ENCODE results near the gene EXOC4. TPM values are rescaled to one million over a fixed set of nuclear protein-coding genes. Genes with fewer than 3 reads are reported as not detected.

Gene EXOC4
- total RNA-seq, 2 donors from 2014 or later, result 53.5 to 62.3 TPM

DNA sequence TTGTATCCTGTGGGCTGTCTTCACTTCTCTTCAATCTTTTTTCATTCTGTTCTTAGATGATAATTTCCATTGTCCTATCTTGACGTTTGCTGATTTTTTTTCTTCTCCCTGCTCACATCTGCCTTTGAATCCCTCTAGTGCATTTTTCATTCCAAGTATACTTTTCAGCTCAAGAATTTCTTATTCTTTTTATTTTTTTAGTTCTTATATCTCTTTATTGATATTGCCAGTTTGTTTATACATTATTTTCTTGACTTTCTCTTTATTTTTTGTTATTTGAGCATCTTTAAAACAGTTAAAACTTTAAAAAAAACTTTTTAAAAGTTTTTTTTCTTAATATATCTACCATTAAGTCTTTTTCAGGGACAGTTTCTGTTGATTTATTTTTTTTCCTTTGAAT is 100.9 kb downstream of the EXOC4 start:
- Mint-ChIP-seq H3K4me1 (peaks cover 6% of the 10 kb centered on the region), H3K27ac (no peak overlapping the region), H3K27me3 (no peaks in the 10 kb centered on the region), H3K9me3 (peaks cover 14% of the 10 kb centered on the region), H3K4me3 (no peak overlapping the region), H3K36me3 (ENCODE audit: low read depth) (peaks cover 30% of the 10 kb centered on the region)
- no peak for ATAC-seq (replicated peaks)

DNA sequence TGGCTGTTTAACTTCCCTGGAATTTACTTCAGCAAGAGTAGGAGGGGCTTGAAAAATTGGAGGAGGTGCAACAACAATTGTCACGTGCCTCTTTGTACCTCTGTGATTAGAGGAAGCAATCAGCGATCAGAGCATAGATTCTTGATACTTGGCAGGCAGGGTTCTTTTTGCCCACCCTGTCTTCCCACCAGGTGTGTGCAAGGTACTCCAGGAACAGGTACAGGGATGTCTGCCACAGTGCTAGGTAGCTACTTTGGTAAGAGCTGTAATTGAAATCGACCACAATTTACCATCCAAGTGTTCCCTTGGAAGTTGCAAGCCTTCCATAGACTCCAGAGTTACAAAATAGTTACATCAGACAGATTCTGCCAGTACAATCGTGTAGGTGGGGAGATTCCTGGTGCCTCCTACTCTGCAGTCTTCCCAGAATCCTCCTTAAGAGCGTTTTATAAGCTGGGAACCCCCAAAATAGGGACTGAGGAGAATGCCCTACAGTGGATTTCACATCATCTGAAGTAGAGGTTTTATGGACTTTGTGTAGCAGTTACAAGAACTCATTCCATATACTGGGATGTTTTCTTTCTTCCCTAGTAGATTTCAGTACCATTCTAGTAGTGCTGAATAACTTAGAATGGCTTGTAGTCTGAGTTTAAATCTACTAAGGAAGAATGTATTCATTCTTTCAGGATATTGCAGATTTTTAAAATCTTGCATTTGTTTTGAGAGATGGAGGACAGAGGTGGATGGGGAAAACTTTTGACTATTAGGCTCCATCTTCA is 101.9 kb downstream of the EXOC4 start:
- no peaks in the 10 kb centered on the region for H3K27me3 Mint-ChIP-seq
- H3K9me3 Mint-ChIP-seq, result peaks cover 14% of the 10 kb centered on the region
- peaks cover 1% of the 10 kb centered on the region for H3K4me1 Mint-ChIP-seq

DNA sequence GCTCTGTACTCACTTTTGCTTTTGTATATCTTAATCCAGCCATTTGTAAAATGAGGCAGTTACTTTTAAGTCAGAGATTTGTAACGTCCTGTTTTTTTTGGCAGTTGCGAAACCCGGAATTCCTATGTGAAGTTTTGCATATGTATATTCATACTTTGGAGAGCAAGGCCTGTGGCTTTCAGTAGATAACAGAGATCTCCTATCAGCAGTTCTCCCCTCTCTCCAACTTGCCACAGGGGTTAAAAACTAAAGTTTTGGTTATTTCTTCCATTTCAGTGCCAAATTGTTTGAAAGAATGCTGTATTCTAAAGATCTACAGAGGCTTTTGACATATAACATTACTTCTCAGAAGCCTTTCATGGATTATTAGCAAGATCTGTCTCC is 102.4 kb downstream of the EXOC4 start:
- Mint-ChIP-seq H3K27ac (no peak overlapping the region), H3K4me1 (no peaks in the 10 kb centered on the region), H3K9me3 (peaks cover 14% of the 10 kb centered on the region), H3K27me3 (no peaks in the 10 kb centered on the region), H3K36me3 (ENCODE audit: low read depth) (peaks cover 20% of the 10 kb centered on the region), H3K4me3 (no peak overlapping the region)
- ATAC-seq (replicated peaks), result no peak

More for the DNA sequence above, 101.9 kb downstream of the EXOC4 start:
- H3K27ac Mint-ChIP-seq, result no peak overlapping the region
- no peak overlapping the region for H3K4me3 Mint-ChIP-seq
- peaks cover 21% of the 10 kb centered on the region for H3K36me3 Mint-ChIP-seq (ENCODE audit: low read depth)
- ATAC-seq (replicated peaks), result no peak

DNA sequence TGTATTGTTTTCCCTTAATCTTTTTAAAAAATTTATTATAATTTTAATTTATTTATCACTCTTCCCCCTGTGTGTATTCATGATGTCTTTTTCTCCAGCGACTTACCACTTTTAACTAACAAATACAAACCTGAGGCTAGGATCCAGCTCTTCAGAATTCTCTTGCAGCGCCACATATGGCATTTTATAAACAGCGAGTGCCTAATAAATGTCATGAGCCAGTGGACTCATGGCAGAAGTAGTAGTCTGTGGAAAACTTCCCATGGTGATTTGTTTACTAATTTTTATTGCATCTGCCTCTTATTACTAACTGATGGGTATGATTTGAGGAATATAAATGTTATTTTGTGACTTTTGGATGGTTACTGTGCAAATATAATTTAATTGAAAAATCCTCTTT is 102.9 kb downstream of the EXOC4 start:
- no peak for ATAC-seq (replicated peaks)
- Mint-ChIP-seq H3K9me3 (peaks cover 14% of the 10 kb centered on the region), H3K36me3 (ENCODE audit: low read depth) (peaks cover 25% of the 10 kb centered on the region), H3K27ac (no peak overlapping the region), H3K4me3 (no peak overlapping the region), H3K27me3 (no peaks in the 10 kb centered on the region), H3K4me1 (no peaks in the 10 kb centered on the region)

DNA sequence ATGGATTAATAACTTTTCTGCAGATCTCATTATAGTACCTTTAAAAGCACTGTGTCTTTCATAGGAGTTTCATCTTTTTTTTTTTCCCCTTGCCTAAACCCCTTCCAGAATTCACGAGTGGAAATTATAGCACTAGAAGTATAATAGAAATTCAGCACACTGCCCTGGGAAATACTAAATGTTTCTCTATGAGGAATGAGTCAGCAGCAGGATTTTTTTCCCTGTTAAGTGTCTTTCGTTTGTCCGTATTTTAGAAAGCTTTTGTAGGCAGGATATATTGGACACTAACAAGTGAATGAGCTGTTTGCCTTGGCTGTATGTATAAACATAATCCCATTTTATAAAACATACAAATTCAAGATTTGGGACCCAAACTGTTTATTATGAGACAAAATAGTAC is 105.8 kb downstream of the EXOC4 start:
- peaks cover under 1% of the 10 kb centered on the region for H3K9me3 Mint-ChIP-seq
- H3K4me1 Mint-ChIP-seq, result no peaks in the 10 kb centered on the region
- peaks cover 37% of the 10 kb centered on the region for H3K36me3 Mint-ChIP-seq (ENCODE audit: low read depth)
- H3K27me3 Mint-ChIP-seq, result no peaks in the 10 kb centered on the region
- H3K4me3 Mint-ChIP-seq, result no peak overlapping the region
- no peak for ATAC-seq (replicated peaks)
- H3K27ac Mint-ChIP-seq, result no peak overlapping the region

DNA sequence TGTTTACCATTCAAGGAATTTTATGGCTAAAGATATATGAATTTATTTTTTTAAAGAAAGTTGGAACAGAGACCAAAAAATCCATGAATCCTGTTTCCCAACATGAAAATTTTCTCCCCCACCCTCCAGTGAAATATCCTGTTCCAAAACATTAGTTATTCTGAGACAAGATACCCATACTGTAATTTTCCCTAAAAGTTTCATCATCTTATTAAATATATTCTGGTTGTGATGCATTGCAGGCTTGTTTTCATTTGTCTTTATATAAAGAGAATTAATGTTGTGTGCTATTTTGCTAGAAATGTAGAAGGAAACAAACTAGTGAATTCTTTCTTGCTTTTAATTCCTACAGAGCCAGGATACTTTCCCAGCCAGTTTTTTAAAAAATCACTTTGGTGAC is 106.6 kb downstream of the EXOC4 start:
- no peaks in the 10 kb centered on the region for H3K27me3 Mint-ChIP-seq
- no peak for ATAC-seq (replicated peaks)
- no peaks in the 10 kb centered on the region for H3K9me3 Mint-ChIP-seq
- H3K36me3 Mint-ChIP-seq (ENCODE audit: low read depth), result peaks cover 37% of the 10 kb centered on the region
- no peak overlapping the region for H3K4me3 Mint-ChIP-seq
- H3K27ac Mint-ChIP-seq, result no peak overlapping the region
- H3K4me1 Mint-ChIP-seq, result no peaks in the 10 kb centered on the region

DNA sequence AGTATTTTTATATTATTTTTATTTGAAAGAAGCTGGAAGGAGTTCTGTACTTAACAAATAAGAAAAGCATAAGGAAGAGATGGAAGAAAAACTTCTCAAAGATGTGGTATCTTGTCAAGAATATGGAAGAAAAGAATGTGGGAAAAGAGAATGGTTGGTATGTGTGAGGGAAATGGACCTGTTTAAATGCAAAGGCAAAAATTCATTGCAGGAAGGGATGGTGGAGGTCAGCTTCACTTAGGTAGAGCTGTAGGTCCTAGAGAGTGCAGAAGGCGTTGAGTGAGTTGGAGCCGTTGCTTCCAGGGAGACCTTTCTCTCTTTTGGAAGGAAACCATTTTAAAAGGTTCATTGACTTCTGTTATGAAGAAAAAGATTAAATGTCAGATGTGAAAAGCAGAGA is 107.3 kb downstream of the EXOC4 start:
- no peak for ATAC-seq (replicated peaks)
- Mint-ChIP-seq H3K36me3 (ENCODE audit: low read depth) (peaks cover 37% of the 10 kb centered on the region), H3K27me3 (no peaks in the 10 kb centered on the region), H3K4me3 (no peak overlapping the region), H3K27ac (no peak overlapping the region), H3K4me1 (no peaks in the 10 kb centered on the region), H3K9me3 (no peaks in the 10 kb centered on the region)

DNA sequence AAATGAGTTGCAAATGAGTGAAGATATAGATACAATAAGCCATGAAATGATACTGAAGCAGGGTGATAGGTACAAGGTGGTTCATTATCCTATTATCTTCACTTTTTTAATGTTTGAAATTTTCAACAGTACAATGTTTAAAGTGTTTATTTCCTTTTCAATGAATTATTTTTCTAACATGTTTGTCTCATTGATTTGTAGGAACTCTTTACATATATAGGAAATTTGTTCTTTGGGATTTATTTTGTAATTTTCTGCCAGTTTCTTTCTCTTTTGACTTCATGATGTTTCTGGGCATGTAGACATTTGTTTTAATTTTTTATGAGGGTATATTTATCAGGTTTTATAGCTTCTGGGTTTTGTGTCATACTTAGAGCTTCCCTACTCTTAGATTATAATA is 108.9 kb downstream of the EXOC4 start:
- no peak for ATAC-seq (replicated peaks)
- Mint-ChIP-seq H3K27ac (no peak overlapping the region), H3K36me3 (ENCODE audit: low read depth) (peaks cover 28% of the 10 kb centered on the region)

DNA sequence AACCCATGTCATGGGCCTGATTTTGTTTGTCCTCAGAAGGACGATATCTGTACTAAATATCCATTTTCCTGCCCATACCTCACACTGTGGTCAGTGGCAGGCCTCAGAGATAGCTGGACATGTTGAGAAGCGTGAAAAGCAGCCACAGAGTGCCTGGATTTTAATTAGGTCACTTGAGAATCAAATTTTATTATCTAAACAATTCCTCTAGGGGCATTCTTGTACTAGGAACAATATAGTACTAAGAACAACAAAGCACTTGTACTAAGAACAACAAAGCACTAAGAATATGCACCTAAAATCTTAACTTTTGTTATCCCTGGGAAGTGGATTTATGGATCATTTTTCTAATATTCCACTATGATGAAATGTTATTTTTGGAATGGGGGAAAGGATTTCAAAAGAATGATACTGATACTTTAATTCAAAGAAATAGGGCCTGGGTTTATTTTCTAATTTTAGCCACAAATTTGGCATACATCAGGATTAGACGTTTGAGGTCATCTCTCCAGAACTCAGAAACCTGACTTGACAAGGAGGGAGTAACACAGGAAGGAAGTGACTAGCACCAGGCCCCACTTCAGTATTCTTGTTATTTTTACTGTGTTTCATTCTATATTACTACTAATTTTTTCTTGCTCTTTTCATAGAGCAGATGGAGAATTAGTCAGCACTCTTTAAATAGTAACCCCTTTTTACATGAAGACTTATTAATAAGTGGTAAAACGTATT is 112.2 kb downstream of the EXOC4 start:
- H3K4me1 Mint-ChIP-seq, result no peaks in the 10 kb centered on the region
- H3K27me3 Mint-ChIP-seq, result no peaks in the 10 kb centered on the region
- ATAC-seq (replicated peaks), result no peak
- no peaks in the 10 kb centered on the region for H3K9me3 Mint-ChIP-seq
- H3K4me3 Mint-ChIP-seq, result no peak overlapping the region
- H3K36me3 Mint-ChIP-seq (ENCODE audit: low read depth), result peaks cover 19% of the 10 kb centered on the region
- H3K27ac Mint-ChIP-seq, result no peak overlapping the region

More for the DNA sequence above, 108.9 kb downstream of the EXOC4 start:
- Mint-ChIP-seq H3K9me3 (no peaks in the 10 kb centered on the region), H3K4me3 (no peak overlapping the region), H3K27me3 (no peaks in the 10 kb centered on the region), H3K4me1 (no peaks in the 10 kb centered on the region)

DNA sequence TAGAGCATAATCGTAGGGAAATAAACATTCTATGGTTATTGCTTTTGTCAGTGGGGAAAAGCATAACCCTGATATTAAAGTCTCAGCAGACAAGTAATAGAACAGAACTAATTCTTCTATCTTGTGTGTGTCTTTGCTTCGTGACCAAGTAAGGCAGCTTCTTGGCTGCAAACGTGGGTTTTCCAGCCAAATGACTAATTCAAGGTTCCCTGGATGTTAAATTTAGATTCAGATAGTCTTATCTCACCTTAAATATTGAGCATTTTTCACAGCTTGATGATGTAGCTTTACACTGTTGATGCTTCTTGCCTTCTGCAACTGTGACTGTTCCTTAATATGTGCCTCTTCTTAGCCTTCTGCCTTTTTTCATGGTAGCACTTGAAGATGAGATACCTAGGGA is 113.0 kb downstream of the EXOC4 start:
- Mint-ChIP-seq H3K4me3 (no peak overlapping the region), H3K36me3 (ENCODE audit: low read depth) (peaks cover 12% of the 10 kb centered on the region), H3K27ac (no peak overlapping the region), H3K4me1 (no peaks in the 10 kb centered on the region), H3K9me3 (no peaks in the 10 kb centered on the region), H3K27me3 (no peaks in the 10 kb centered on the region)
- ATAC-seq (replicated peaks), result no peak

DNA sequence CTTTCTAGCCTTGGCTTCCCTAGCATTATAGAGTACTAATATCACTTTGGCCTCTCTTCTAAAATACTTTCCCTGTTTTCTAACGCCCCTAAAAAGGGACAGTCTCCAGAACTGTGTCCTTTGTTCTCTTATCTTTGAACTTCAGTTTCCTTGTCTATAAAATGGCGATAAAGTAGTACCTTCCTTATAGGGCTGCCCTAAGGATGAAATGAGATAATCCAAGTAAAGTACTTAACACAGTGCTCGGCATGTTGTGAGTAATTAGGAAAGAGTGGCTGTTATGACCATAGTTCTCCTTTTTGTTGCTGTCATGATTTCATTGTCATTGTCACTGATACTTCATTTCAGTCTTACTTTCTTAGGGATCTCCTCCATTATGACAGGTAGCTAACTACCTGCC is 114.7 kb downstream of the EXOC4 start:
- no peaks in the 10 kb centered on the region for H3K27me3 Mint-ChIP-seq
- ATAC-seq (replicated peaks), result no peak
- no peak overlapping the region for H3K4me3 Mint-ChIP-seq
- H3K27ac Mint-ChIP-seq, result no peak overlapping the region
- H3K36me3 Mint-ChIP-seq (ENCODE audit: low read depth), result no peaks in the 10 kb centered on the region
- no peaks in the 10 kb centered on the region for H3K4me1 Mint-ChIP-seq
- no peaks in the 10 kb centered on the region for H3K9me3 Mint-ChIP-seq

DNA sequence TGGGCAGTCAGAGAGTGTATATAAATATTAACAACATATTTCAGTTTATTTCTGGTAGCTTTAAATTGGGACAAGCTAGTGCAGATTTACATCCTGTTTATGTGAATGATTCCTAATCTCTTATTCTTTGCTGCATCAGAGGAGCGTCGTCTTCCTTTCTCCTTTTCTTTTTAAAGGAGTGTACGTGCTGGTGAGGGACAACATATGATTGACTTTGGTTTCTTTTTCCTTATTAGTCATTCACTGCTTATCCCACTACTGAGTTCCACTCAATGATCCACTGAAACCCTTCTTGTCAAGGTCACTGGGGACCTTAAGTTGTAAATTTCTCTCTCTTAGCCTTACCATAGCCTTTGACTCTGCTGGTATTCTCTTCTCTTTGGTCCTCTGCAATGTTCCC is 116.3 kb downstream of the EXOC4 start:
- no peaks in the 10 kb centered on the region for H3K36me3 Mint-ChIP-seq (ENCODE audit: low read depth)

DNA sequence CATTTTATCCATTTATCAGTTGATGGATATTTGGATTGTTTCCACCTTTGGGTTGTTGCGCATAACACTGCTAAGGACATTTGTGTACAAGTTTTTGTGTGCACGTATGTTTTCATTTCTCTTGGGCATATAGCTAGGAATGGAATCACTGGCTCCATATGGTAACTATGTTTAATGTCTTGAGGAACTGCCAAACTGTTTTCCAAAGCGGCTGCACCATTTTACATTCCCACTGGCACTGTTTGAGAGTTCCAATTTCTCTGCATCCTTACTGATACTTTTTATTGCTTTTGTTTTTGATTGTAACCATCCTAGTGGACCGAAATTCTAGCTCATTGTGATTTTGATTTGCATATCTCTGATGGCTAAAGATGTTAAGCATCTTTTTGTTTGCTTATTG is 118.7 kb downstream of the EXOC4 start:
- ATAC-seq (replicated peaks), result no peak
- H3K4me3 Mint-ChIP-seq, result no peak overlapping the region
- H3K36me3 Mint-ChIP-seq (ENCODE audit: low read depth), result peaks cover 21% of the 10 kb centered on the region

More for the DNA sequence above, 116.3 kb downstream of the EXOC4 start:
- H3K9me3 Mint-ChIP-seq, result no peaks in the 10 kb centered on the region
- ATAC-seq (replicated peaks), result peak; percentile 28
- H3K27me3 Mint-ChIP-seq, result no peaks in the 10 kb centered on the region
- H3K27ac Mint-ChIP-seq, result no peak overlapping the region
- no peak overlapping the region for H3K4me3 Mint-ChIP-seq
- H3K4me1 Mint-ChIP-seq, result no peaks in the 10 kb centered on the region

DNA sequence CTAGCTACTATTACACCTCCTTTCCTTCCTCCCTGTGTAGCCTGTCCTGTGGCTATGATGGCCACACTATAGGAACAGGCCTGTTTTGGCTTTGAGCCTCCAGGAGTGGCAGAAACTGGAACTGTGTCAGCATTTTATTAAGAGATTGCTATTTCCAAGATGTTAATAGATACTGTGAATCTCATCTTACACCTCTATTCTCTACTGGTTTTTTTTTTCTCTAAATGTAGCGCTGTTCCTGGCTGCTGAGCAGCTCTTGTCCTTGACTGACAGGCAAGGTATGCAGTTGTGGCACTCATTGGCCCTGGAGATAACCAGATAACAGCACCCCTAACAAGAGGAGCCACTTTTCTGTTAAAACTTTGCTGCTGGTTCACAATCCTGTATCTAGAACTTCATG is 119.5 kb downstream of the EXOC4 start:
- Mint-ChIP-seq H3K36me3 (ENCODE audit: low read depth) (peaks cover 24% of the 10 kb centered on the region), H3K27ac (no peak overlapping the region), H3K4me3 (no peak overlapping the region), H3K9me3 (no peaks in the 10 kb centered on the region), H3K27me3 (no peaks in the 10 kb centered on the region), H3K4me1 (no peaks in the 10 kb centered on the region)
- ATAC-seq (replicated peaks), result no peak

More for the DNA sequence above, 118.7 kb downstream of the EXOC4 start:
- no peaks in the 10 kb centered on the region for H3K9me3 Mint-ChIP-seq
- no peaks in the 10 kb centered on the region for H3K4me1 Mint-ChIP-seq
- H3K27me3 Mint-ChIP-seq, result no peaks in the 10 kb centered on the region
- H3K27ac Mint-ChIP-seq, result no peak overlapping the region

DNA sequence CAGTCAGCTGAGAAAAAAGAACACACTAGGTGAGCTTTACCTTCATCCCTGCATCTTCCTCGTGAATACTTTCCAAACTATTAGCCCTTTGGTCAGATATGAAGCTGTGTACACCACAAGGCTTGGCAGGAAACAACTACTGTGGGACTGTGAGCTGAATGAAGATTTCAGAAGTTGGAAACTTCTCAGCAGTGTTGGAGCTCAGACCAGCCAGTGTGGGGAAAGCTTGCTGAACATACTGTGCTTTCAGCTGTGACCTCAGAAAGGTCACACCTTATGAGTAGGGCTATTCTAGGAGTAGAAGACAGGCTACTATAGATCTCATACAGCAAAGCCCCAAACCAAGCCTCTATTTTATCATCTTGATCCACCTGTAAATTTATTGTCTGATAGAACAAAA is 123.6 kb downstream of the EXOC4 start:
- H3K36me3 Mint-ChIP-seq (ENCODE audit: low read depth), result peaks cover 30% of the 10 kb centered on the region
- H3K4me3 Mint-ChIP-seq, result no peak overlapping the region
- no peak for ATAC-seq (replicated peaks)
- H3K27ac Mint-ChIP-seq, result no peak overlapping the region
- H3K27me3 Mint-ChIP-seq, result no peaks in the 10 kb centered on the region
- peaks cover 4% of the 10 kb centered on the region for H3K4me1 Mint-ChIP-seq
- H3K9me3 Mint-ChIP-seq, result no peaks in the 10 kb centered on the region
